ENCODE data around the gene ITGA8. TPM values are rescaled to one million over a fixed set of nuclear protein-coding genes. Genes with fewer than 3 reads are reported as not detected.

Gene ITGA8
- total and polyA plus RNA-seq, 2 of the 4 experiments (the other 2 are of a cell fraction): under 0.01 to 0.02 TPM

GRCh38 chr10:15601819-15602218 lies 117.9 kb downstream of the ITGA8 start:
- H3K18ac ChIP-seq (ENCODE audit: low read depth, low read length): no peak overlapping the region
- in situ Hi-C loops (cut with MboI; ENCODE audit: low sequenced_read_pairs) (no loop called here), intact Hi-C loops (cut with micrococcal nuclease) (no loop called here), dilution Hi-C loops (cut with HindIII; ENCODE audit: low sequenced_read_pairs, unreplicated experiment) (no loop called here)
- no peak overlapping the region for H3K14ac ChIP-seq (replicated peaks; ENCODE audit: low read depth, low read length)
- H3K4me1 ChIP-seq (ENCODE audit: control insufficient read depth, insufficient read depth, low read length): no peaks in the 10 kb centered on the region
- no peak overlapping the region for H2AFZ ChIP-seq (replicated peaks; ENCODE audit: low read length, poor library complexity)
- H2BK120ac ChIP-seq (ENCODE audit: low read depth, low read length): no peak overlapping the region
- H2AK5ac ChIP-seq (ENCODE audit: low read depth, low read length): no peak overlapping the region
- H2BK20ac ChIP-seq (ENCODE audit: low read depth, low read length): no peak overlapping the region
- no peaks in the 10 kb centered on the region for H3K9me3 ChIP-seq (ENCODE audit: control insufficient read depth, insufficient read depth, low read length)
- DNase-seq (no peak), ATAC-seq (ENCODE audit: low read depth) (no peak)
- H3K9me1 ChIP-seq (ENCODE audit: insufficient read depth, low read length): no peaks in the 10 kb centered on the region
- no peak overlapping the region for H4K91ac ChIP-seq (ENCODE audit: insufficient read depth, low read depth, low read length)
- no peak overlapping the region for H3K9ac ChIP-seq (ENCODE audit: low read depth, low read length)
- TF ChIP-seq POLR2A (IDR thresholded peaks at IDR 0.05; ENCODE audit: low read depth, low read length) (no peak), MXI1 (IDR thresholded peaks at IDR 0.05; ENCODE audit: borderline replicate concordance, low read depth, low read length) (no peak), RAD21 (IDR thresholded peaks at IDR 0.05; ENCODE audit: low read length) (no peak), FOS (IDR thresholded peaks at IDR 0.05; ENCODE audit: low read depth, low read length) (no peak), CTCF (conservative IDR thresholded peaks at IDR 0.05; ENCODE audit: low read depth, low read length) (no peak), CEBPB (IDR thresholded peaks at IDR 0.05; ENCODE audit: low read depth, low read length) (no peak), NFE2L2 (IDR thresholded peaks at IDR 0.05; ENCODE audit: low read depth, low read length) (no peak), SMC3 (IDR thresholded peaks at IDR 0.05; ENCODE audit: low read depth, low read length) (no peak), RCOR1 (IDR thresholded peaks at IDR 0.05; ENCODE audit: insufficient replicate concordance, low read length) (no peak), RFX5 (IDR thresholded peaks at IDR 0.05; ENCODE audit: low read depth, low read length) (no peak), MAFK (IDR thresholded peaks at IDR 0.05; ENCODE audit: low read depth, low read length) (no peak), ELK1 (IDR thresholded peaks at IDR 0.05; ENCODE audit: borderline replicate concordance, low read depth, low read length) (no peak), CHD1 (IDR thresholded peaks at IDR 0.05; ENCODE audit: low read depth, low read length) (no peak), MAZ (IDR thresholded peaks at IDR 0.05; ENCODE audit: borderline replicate concordance, low read depth, low read length) (no peak), BHLHE40 (IDR thresholded peaks at IDR 0.05; ENCODE audit: low read depth, low read length) (no peak), USF2 (IDR thresholded peaks at IDR 0.05; ENCODE audit: low read depth, low read length) (no peak)
- H4K20me1 ChIP-seq (ENCODE audit: insufficient read depth, low read length): no peaks in the 10 kb centered on the region
- no peak overlapping the region for H4K8ac ChIP-seq (ENCODE audit: low read depth in 2 of 2, low read length in 2 of 2)
- H3K4ac ChIP-seq (ENCODE audit: low read depth, low read length): no peak overlapping the region
- no peak overlapping the region for H3K23ac ChIP-seq (ENCODE audit: low read depth, low read length)
- no peak overlapping the region for H3K4me2 ChIP-seq (ENCODE audit: low read depth, low read length)
- H4K5ac ChIP-seq (ENCODE audit: low read depth, low read length): no peak overlapping the region
- CTCF ChIA-PET: no interaction called here
- WGBS, 2 experiments (ENCODE audit: extremely low coverage in 2 of 2, insufficient read length in 1 of 2): no CpG with 5 or more reads among the region's 1 CpG
- no peak overlapping the region for H3K4me3 ChIP-seq (ENCODE audit: insufficient read depth, low read depth, low read length)
- H2BK5ac ChIP-seq (ENCODE audit: low read depth, low read length, poor library complexity, severe bottlenecking): no peak overlapping the region
- H2AK9ac ChIP-seq (replicated peaks; ENCODE audit: low read depth, low read length, poor library complexity): no peak overlapping the region
- H2BK15ac ChIP-seq (ENCODE audit: low read depth, low read length): no peak overlapping the region
- H3K27me3 ChIP-seq (ENCODE audit: control insufficient read depth, insufficient read depth, low read length): peaks cover 18% of the 10 kb centered on the region
- H3K79me1 ChIP-seq (ENCODE audit: low read depth in 1 of 2, low read length in 2 of 2): no peaks in the 10 kb centered on the region
- no peak overlapping the region for H3K27ac ChIP-seq (ENCODE audit: insufficient read depth, low read length)
- no TSS peak for BruUV-seq (replicated peaks)
- H3K36me3 ChIP-seq (ENCODE audit: control insufficient read depth, insufficient read depth, low read length): no peaks in the 10 kb centered on the region
- POLR2A ChIA-PET (ENCODE audit: unreplicated experiment): no interaction called here
- no peak overlapping the region for H3K56ac ChIP-seq (ENCODE audit: extremely low read depth, insufficient read depth, low read length)
